Measurements from ENCODE around the gene STAM2.

DNA sequence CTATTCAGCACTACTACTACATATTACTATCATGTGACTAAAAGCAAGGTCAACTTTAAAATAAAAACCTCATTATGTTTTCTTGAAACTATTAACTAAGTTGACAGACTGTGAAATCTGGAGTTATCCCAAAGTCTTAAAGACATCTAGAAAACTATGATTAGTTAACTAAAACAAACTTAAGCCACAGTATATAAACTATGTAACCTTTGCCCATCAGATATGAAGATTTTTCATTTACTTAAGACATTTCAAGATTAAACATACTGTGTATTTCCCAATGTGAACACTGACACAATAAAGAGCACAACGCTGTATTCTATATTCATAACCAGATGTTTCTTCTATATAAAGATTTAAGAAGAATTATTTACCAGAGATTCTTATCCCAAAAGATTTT lies 43.3 kb downstream of the STAM2 start:
- TF ChIP-seq EZH2 (IDR thresholded peaks at IDR 0.05; ENCODE audit: borderline replicate concordance, low read depth, low read length, poor library complexity, severe bottlenecking) (no peak), CTCF (conservative IDR thresholded peaks at IDR 0.05; ENCODE audit: low read depth, low read length) (no peak)

Data from A673 (cell line).